Measurements from ENCODE around the gene BRINP3. TPM values are rescaled to one million over a fixed set of nuclear protein-coding genes. Genes with fewer than 3 reads are reported as not detected.

Gene BRINP3
- total and polyA plus RNA-seq, 9 of the 15 experiments (the other 6 are each of a cell fraction or from before 2014, with no cell fraction given), result 0.09 to 0.75 (median 0.19) TPM; not detected in 1

GRCh38 chr1:190049314-190049713, 428.4 kb downstream of the BRINP3 start (continued):
- TF ChIP-seq RREB1 (CRISPR knock-in tag; IDR thresholded peaks at IDR 0.05), result no peak
